Adipocyte (in vitro differentiated cells): ENCODE measurements around the gene BABAM2.
A peak's percentile ranks its signal among the peaks of the same experiment; 100 is the strongest.
"Not testable (repeated sequence)": the region's sequence is repeated elsewhere in the genome, so short reads cannot be mapped to it uniquely, and the experiment has no call there.

Source experiments
- DNase-seq: peaks from one replicate; pipeline ENCODE4 v3.0.0-alpha.2; 2015; ENCODE audit warnings: low read depth
- H3K27me3 ChIP-seq: replicated peaks from 2 replicates; pipeline ENCODE4 v1.7.0; 2013; ENCODE audit warnings: mild to moderate bottlenecking, low read length, moderate library complexity; ENCODE audit not compliant: control insufficient read depth, insufficient read depth
- H3K36me3 ChIP-seq: 2 replicates; pipeline ENCODE4 v1.7.0; 2013; ENCODE audit warnings: low read length, mild to moderate bottlenecking, moderate library complexity; ENCODE audit not compliant: control insufficient read depth, insufficient read depth, severe bottlenecking
- H3K4me1 ChIP-seq: 2 replicates; pipeline ENCODE4 v1.7.0; 2013; ENCODE audit warnings: mild to moderate bottlenecking, low read length, moderate library complexity; ENCODE audit not compliant: control insufficient read depth, insufficient read depth
- H3K4me3 ChIP-seq: 2 replicates; pipeline ENCODE4 v1.7.0; 2013; ENCODE audit warnings: mild to moderate bottlenecking, low read length, moderate library complexity
- H3K9ac ChIP-seq: 2 replicates; pipeline ENCODE4 v1.7.0; 2013; ENCODE audit warnings: mild to moderate bottlenecking, low read length, moderate library complexity
- H3K9me3 ChIP-seq: 2 replicates; pipeline ENCODE4 v1.7.0; 2013; ENCODE audit warnings: mild to moderate bottlenecking, low read length, moderate library complexity; ENCODE audit not compliant: control insufficient read depth

The BABAM2 gene

DNA sequence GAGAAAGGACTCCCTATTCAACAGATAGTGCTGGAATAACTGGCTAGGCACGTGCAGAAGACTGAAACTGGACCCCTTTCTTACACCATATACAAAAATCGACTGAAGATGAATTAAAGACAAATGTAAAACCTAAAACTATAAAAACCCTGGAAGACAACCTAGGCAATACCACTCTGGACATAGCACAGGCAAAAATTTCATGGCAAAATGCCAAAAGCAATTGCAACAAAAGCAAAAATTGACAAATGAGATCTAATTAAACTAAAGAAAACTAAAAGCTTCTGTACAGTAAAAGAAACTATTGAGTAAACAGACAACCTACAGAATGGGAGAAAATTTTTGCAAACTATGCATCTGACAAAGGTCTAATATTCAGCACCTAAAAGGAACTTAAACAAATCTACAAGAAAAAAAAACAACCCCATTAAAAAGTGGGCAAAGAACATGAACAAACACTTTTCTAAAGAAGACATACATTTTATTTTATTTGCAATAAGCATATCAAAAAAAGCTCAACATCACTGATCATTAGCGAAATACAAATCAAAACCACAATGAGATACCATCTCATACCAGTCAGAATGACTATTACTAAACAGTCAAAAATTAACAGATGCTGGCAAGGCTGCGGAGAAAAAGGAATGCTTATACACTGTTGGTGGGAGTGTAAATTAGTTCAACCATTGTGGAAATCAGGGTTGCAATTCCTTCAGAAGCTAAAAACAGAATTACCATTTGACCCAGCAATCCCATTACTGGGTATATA, 8.5 kb upstream of the BABAM2 start:
- H3K4me3 ChIP-seq, H3K9me3 ChIP-seq, H3K27me3 ChIP-seq, DNase-seq, H3K36me3 ChIP-seq, H3K9ac ChIP-seq: not testable (repeated sequence)
- H3K4me1 ChIP-seq: peaks cover 13% of the 10 kb centered on the region

DNA sequence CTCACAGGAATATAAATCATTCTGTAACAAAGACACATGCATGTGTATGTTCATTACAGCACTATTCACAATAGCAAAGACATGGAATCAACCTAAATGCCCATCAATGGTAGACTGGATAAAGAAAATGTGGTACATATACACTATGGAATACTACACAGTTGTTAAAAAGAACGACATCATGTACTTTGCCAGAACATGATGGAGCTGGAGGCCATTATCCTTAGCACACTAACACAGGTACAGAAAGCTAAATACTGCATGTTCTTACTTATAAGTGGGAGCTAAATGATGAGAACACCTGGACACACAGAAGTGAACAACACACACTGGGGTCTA, 8.0 kb upstream of the BABAM2 start:
- not testable (repeated sequence) for H3K4me3 ChIP-seq, H3K9me3 ChIP-seq, H3K9ac ChIP-seq, H3K36me3 ChIP-seq, H3K27me3 ChIP-seq, DNase-seq
- peaks cover 13% of the 10 kb centered on the region for H3K4me1 ChIP-seq

DNA sequence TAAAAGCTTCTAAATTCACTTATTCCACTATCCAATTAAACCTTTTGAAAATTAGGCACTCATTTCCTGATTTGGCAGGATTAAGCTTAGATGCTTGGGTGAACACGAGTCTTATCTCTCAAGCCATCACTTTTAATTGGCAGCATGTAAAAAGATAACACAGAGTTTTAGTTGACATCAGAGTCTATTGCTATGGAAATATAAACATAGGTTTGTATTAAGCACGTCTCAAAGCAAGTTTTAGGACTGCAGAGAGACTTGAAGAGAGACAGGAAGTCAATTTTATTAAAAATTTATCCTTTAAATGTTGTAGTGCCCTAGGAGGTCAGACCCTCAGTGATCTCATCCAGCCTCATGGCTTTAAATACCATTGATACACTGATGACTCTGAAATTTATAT, 5.9 kb upstream of the BABAM2 start:
- H3K36me3 ChIP-seq: no peaks in the 10 kb centered on the region
- no peak for DNase-seq
- H3K9me3 ChIP-seq: no peaks in the 10 kb centered on the region
- peaks cover 30% of the 10 kb centered on the region for H3K4me1 ChIP-seq
- H3K27me3 ChIP-seq: no peaks in the 10 kb centered on the region
- H3K9ac ChIP-seq: no peak overlapping the region
- no peak overlapping the region for H3K4me3 ChIP-seq

DNA sequence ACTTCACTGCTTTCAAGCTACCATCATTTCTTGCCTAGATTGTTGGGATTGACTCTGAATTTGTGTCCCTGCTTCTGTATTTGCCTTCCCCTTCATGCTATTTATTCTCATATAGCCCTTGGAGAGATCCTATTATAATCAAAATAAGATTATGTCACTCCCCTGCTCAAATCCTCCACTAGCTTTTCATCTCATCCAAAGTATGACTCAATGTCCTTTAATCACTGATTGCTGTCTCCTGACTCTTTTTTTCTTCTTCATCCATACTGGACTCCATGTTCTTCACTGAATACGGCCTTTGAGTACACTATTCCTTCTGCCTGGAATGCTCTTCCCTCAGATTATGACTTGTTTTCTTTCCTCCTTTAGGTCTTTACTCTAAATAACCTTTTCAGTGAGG, 5.3 kb upstream of the BABAM2 start:
- no peak overlapping the region for H3K4me3 ChIP-seq
- no peaks in the 10 kb centered on the region for H3K36me3 ChIP-seq
- no peak for DNase-seq
- H3K9me3 ChIP-seq: no peaks in the 10 kb centered on the region
- H3K4me1 ChIP-seq: peaks cover 32% of the 10 kb centered on the region
- no peaks in the 10 kb centered on the region for H3K27me3 ChIP-seq
- no peak overlapping the region for H3K9ac ChIP-seq

DNA sequence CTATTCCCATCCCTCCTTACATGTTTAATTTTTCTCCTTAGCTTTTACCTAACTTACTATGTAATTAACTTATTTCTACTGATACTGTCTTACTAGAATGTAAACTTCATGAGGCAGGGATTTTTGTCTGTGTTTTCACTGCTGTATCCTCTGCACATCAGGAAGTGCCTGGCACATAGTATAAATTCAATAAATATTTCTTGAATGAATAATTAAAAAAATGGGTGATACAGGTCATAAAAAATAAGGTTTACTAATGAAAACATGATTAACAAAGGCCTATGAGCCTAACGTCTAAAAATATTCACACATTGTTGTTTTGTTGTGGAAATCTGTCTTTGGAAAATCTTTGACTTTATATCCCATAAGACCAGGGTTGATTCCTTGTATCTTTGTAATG, 4.9 kb upstream of the BABAM2 start:
- H3K9me3 ChIP-seq: no peaks in the 10 kb centered on the region
- H3K27me3 ChIP-seq: no peaks in the 10 kb centered on the region
- DNase-seq: no peak
- H3K4me1 ChIP-seq: peaks cover 32% of the 10 kb centered on the region
- no peaks in the 10 kb centered on the region for H3K36me3 ChIP-seq
- H3K4me3 ChIP-seq: no peak overlapping the region
- no peak overlapping the region for H3K9ac ChIP-seq

DNA sequence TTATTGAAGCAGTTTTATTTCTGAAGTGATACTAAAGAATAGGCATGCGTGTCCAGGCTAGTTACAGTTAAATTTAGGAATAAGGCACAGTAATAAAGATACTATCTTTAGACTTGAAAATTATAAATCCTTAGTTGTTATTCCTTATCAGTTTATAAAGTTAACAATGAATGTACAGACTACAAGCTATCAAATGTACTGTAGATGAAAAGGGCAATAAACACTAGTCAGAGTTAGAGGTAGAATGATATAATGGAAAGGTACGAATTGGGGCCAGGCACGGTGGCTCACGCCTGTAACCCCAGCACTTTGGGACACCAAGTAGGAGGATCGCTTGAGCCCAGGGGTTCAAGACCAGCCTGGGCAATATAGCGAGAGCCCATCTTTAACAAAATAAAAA, 4.2 kb upstream of the BABAM2 start:
- no peak for DNase-seq
- Histone ChIP-seq H3K36me3 (no peaks in the 10 kb centered on the region), H3K9ac (no peak overlapping the region), H3K27me3 (no peaks in the 10 kb centered on the region), H3K4me1 (peaks cover 36% of the 10 kb centered on the region), H3K4me3 (no peak overlapping the region), H3K9me3 (no peaks in the 10 kb centered on the region)

DNA sequence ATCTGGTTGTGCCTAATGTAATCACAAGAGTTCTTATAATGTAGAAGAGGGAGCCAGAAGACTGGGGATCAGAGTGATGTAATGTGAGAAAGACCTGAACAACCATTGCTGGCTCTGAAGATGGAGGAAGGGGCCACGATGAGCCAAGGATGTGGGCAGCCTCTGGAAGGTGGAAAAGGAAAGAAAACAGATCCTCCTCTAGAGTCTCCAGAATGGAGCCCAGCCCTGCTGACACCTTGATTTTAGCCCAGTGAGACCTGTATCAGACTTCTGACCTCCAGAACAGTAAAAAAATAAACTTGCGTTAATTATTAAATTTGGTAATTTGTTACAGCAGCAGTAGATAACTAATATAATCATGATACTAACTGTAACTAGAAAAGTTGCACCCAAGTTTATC, 3.4 kb upstream of the BABAM2 start:
- DNase-seq: no peak
- H3K4me3 ChIP-seq: no peak overlapping the region
- no peaks in the 10 kb centered on the region for H3K27me3 ChIP-seq
- peaks cover 41% of the 10 kb centered on the region for H3K4me1 ChIP-seq
- H3K36me3 ChIP-seq: no peaks in the 10 kb centered on the region
- peak overlapping the region; percentile 90 for H3K9ac ChIP-seq
- no peaks in the 10 kb centered on the region for H3K9me3 ChIP-seq

DNA sequence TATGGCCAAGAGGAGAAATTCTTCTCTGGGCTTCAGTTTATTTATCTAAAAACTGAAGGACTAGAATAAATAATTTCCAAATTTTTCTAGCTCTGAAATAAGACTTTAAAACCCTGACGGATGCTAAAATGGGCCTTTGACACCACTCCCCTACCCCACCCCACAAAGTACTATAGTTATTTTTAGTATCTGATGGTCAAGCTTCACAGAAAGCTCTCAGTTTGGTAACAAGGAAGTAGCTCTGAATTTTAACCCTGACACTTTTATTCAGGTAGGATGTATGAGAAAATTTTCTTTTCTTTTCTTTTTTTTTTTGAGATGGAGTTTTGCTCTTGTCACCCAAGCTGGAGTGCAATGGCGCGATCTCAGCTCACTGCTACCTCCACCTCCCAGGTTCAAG, 2.7 kb upstream of the BABAM2 start:
- peaks cover 41% of the 10 kb centered on the region for H3K4me1 ChIP-seq
- no peaks in the 10 kb centered on the region for H3K9me3 ChIP-seq
- H3K9ac ChIP-seq: peak overlapping the region; percentile 90
- DNase-seq: no peak
- H3K36me3 ChIP-seq: no peaks in the 10 kb centered on the region
- no peaks in the 10 kb centered on the region for H3K27me3 ChIP-seq
- no peak overlapping the region for H3K4me3 ChIP-seq

DNA sequence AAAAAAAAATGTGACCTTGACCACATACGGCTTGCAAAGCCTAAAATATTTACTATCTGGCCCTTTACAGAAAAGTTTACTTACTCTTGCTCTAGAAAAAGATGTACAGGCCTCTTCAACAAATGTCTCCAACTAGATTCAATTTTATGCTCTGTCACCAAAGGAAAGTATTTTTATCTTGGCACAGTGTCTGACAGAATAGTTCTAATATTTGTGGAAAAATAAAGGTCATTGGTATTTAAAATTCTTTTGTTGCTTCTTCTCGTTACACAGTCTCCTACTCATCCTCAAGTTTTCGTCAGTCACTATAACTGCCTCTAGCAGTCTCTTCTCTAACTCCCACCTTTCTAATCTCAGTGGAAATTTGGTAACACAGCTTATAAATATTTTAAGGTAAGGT, 1.7 kb upstream of the BABAM2 start:
- Histone ChIP-seq H3K9ac (peak overlapping the region; percentile 90), H3K36me3 (no peaks in the 10 kb centered on the region), H3K4me3 (peak overlapping the region; percentile 97), H3K4me1 (peaks cover 41% of the 10 kb centered on the region), H3K9me3 (no peaks in the 10 kb centered on the region), H3K27me3 (no peaks in the 10 kb centered on the region)
- peak; percentile 57 for DNase-seq

DNA sequence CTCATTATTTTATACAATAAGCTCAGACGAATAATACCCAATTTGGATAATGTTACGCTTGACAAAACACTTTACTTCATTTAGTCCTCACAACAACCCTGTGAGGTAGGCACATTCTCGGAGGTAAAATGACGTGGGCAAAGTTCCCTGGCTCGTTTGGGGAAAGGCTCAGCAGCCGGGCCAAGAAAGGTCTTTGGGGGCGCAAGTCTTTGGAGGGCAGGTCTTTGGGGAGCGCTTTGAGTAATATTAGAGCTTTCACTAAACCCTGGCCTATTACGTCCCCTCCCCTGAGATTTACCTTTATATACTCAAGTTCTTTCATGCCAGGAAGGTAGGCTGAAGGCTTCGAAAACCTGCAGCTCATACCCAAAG, 769 bp upstream of the BABAM2 start:
- H3K9ac ChIP-seq: peak overlapping the region; percentile 90
- no peaks in the 10 kb centered on the region for H3K9me3 ChIP-seq
- H3K36me3 ChIP-seq: no peaks in the 10 kb centered on the region
- peaks cover 37% of the 10 kb centered on the region for H3K4me1 ChIP-seq
- H3K27me3 ChIP-seq: no peaks in the 10 kb centered on the region
- H3K4me3 ChIP-seq: peak overlapping the region; percentile 97
- DNase-seq: peak; percentile 16

DNA sequence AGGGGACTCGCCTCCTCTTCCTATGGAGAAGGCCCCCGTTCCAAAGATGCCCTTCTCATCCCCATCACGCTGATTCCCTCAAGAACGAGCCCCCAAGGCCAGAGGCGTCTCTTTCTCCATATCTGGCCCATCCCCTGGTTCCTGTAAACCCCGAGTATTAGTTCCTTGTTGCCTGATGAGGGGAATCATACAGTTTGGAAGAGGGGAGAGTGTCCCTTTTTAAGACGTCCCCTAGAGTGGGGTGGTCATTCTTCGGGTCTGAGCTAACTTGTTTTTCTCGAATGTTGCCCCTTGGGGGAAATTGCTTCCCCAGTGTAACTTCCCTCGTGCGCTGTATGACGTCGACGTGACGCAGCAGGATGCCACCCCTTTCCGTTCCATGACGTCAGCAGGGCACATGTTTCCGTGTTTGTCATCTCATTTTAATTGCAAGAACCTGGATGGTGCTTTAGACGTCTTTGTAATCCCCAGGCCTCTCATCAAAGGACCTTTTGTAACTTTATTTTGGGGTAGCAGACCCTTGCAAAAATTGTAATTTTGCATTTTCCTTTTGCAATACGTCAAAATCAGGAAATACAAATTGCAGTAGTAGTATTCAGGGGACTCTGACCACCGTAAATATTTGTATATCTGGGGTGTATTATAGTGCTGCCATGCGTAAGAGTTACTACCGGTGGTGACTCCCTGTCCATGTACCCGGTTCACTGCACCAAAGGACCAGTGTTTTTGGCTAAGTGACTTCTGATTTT, 569 bp downstream of the BABAM2 start:
- H3K4me1 ChIP-seq: peaks cover 29% of the 10 kb centered on the region
- DNase-seq: peak; percentile 89
- peak overlapping the region; percentile 90 for H3K9ac ChIP-seq
- peak overlapping the region; percentile 97 for H3K4me3 ChIP-seq
- peaks cover 2% of the 10 kb centered on the region for H3K36me3 ChIP-seq
- no peaks in the 10 kb centered on the region for H3K27me3 ChIP-seq
- H3K9me3 ChIP-seq: no peaks in the 10 kb centered on the region
